Keratinocyte (primary cell): Measurements from ENCODE around the gene WDR7. TPM values are rescaled to one million over a fixed set of nuclear protein-coding genes. Genes with fewer than 3 reads are reported as not detected.

Experiments used
- DNase-seq: peaks from one replicate; pipeline ENCODE4 v3.0.0-alpha.2; 2011; ENCODE audit warnings: low read depth, missing footprints, low spot score
- FAIRE-seq: peaks from 2 replicates; lab custom pipeline; 2011; peaks lifted over from hg19 to GRCh38; lab: Jason Lieb, UNC
- H2AFZ ChIP-seq: 2 replicates; pipeline ENCODE4 v1.6.0; 2012; ENCODE audit warnings: low read length, control low read depth, inconsistent platforms; ENCODE audit not compliant: control insufficient read depth
- H3K27ac ChIP-seq: 2 replicates; pipeline ENCODE4 v1.5.1; 2011; ENCODE audit warnings: low read length; ENCODE audit not compliant: control insufficient read depth, insufficient read depth
- H3K27me3 ChIP-seq: 3 replicates; pipeline ENCODE4 v1.6.0; 2011; ENCODE audit warnings: low read length; ENCODE audit not compliant: control insufficient read depth, insufficient read depth; ENCODE audit errors: extremely low read depth
- H3K36me3 ChIP-seq, 2 experiments: 2 replicates in 1 of 2; 3 replicates in 1 of 2; pipeline ENCODE4 v1.5.1; 2011; ENCODE audit warnings: low read length in 2 of 2, mild to moderate bottlenecking in 1 of 2; ENCODE audit not compliant: control insufficient read depth in 2 of 2, insufficient read depth in 2 of 2; ENCODE audit errors: extremely low read depth in 1 of 2
- H3K4me1 ChIP-seq: 3 replicates; pipeline ENCODE4 v1.5.1; 2011; ENCODE audit warnings: low read length; ENCODE audit not compliant: control insufficient read depth, insufficient read depth; ENCODE audit errors: extremely low read depth
- H3K4me2 ChIP-seq: 3 replicates; pipeline ENCODE4 v1.6.0; 2011; ENCODE audit warnings: low read depth, low read length; ENCODE audit not compliant: control insufficient read depth, insufficient read depth; ENCODE audit errors: extremely low read depth
- H3K4me3 ChIP-seq, 3 experiments: fragments of 200-600 bp in 1 of 3; sonication (generic) in 1 of 3; 2 replicates in 2 of 3; 3 replicates in 1 of 3; pipeline ENCODE4 v1.5.1; 2011 to 2016; ENCODE audit warnings: low read length in 3 of 3, mild to moderate bottlenecking in 3 of 3, control low read depth in 2 of 3, inconsistent platforms in 1 of 3, low read depth in 1 of 3, mixed read lengths in 1 of 3, mixed run types in 1 of 3, moderate library complexity in 1 of 3; ENCODE audit not compliant: control insufficient read depth in 2 of 3, insufficient read depth in 2 of 3; ENCODE audit errors: extremely low read depth in 1 of 3
- H3K79me2 ChIP-seq: 2 replicates; pipeline ENCODE4 v1.6.0; 2012; ENCODE audit warnings: low read length; ENCODE audit not compliant: control insufficient read depth, insufficient read depth
- H3K9ac ChIP-seq: 3 replicates; pipeline ENCODE4 v1.6.0; 2011; ENCODE audit warnings: low read length; ENCODE audit not compliant: control insufficient read depth, insufficient read depth; ENCODE audit errors: extremely low read depth
- H3K9me1 ChIP-seq: 3 replicates; pipeline ENCODE4 v1.6.0; 2011; ENCODE audit warnings: low read length; ENCODE audit not compliant: control insufficient read depth, insufficient read depth; ENCODE audit errors: extremely low read depth
- H3K9me3 ChIP-seq: 2 replicates; pipeline ENCODE4 v1.5.1; 2012; ENCODE audit warnings: low read depth, low read length; ENCODE audit not compliant: control insufficient read depth
- H4K20me1 ChIP-seq: 3 replicates; pipeline ENCODE4 v1.6.0; 2011; ENCODE audit warnings: low read length; ENCODE audit not compliant: control insufficient read depth, insufficient read depth; ENCODE audit errors: extremely low read depth
- EZH2 ChIP-seq: IDR thresholded peaks from one replicate; pipeline ENCODE4 v1.6.1; 2012; ENCODE audit warnings: inconsistent platforms, mild to moderate bottlenecking, low read length, moderate library complexity
- dilution Hi-C: fragments of 300-500 bp; cut with MboI; formaldehyde crosslinking; loops from one replicate; pipeline ENCODE4 v1.7.0; 2020; ENCODE audit warnings: low sequenced_read_pairs; ENCODE audit not compliant: extremely low pct_ligation_motif_present
- polyA plus RNA-seq, 5 experiments: library from polyadenylated mRNA; depleted of rRNA in 3 of 5; stranded (reverse) in 3 of 5; stranded (forward) in 1 of 5; unstranded in 1 of 5; fragments of >200 nt; gene quantifications; 1 replicate in 1 of 5; 2 replicates in 3 of 5; 3 replicates in 1 of 5; pipeline versions ENCODE4 v1.2.1 to v1.2.3, GENCODE V29; 2011 to 2012; ENCODE audit warnings: missing spikeins in 2 of 5, low read depth in 1 of 5, low replicate concordance in 1 of 5
- TF ChIP-seq, protein P1 (sequence below), 3 experiments: IDR thresholded peaks in 1 of 3; conservative IDR thresholded peaks in 1 of 3; optimal IDR thresholded peaks in 1 of 3; 2 replicates in 2 of 3; 3 replicates in 1 of 3; pipeline versions ENCODE3 to v1.5.1; 2011; ENCODE audit warnings: low read length in 3 of 3, mild to moderate bottlenecking in 3 of 3, moderate library complexity in 2 of 3, control low read depth in 1 of 3, inconsistent platforms in 1 of 3; ENCODE audit not compliant: insufficient read depth in 2 of 3; ENCODE audit errors: extremely low read depth in 1 of 3

Gene WDR7
- polyA plus RNA-seq, 1 donor (not counting 4 experiments of a cell fraction or from before 2014, with no cell fraction given), result 6.9 TPM

DNA sequence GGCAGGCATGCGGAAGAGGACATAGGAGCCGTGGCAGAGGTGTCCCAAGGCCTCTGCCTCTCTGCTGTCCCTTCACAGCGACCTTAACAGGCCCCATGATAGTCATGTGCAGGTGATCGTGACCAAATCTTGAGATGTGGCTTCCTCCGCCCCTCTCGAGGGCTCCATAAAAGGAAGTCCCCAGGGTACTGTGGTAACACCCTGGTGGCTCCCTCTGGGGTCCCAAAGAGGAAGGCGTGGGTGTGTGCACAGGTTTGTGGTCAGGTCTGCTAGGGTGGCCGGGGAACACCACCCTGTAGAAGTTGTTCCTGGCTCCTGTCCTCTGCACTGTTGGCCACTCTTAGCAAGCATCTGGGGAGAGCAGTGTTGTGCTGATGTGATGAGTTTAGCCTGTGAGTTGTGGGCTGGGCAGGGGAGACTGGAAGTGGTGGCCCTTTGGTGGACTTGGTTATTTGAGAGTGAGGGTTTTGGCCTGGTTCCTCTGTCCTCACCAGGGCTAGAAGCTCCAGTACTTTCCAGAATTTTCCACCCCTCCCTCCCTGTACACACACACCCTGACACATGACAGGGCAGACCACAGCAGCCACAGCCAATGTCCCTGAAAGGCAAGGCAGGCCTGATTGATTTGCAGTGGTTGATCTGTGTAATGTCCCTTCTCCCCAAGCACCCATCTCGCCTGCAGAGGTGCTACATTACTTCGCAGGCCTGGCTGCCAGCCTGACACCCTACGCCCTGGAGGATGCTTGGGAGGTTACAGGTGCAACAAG lies 426.8 kb downstream of the WDR7 start:
- H3K27me3 ChIP-seq, result no peaks in the 10 kb centered on the region
- FAIRE-seq, result no peak

DNA sequence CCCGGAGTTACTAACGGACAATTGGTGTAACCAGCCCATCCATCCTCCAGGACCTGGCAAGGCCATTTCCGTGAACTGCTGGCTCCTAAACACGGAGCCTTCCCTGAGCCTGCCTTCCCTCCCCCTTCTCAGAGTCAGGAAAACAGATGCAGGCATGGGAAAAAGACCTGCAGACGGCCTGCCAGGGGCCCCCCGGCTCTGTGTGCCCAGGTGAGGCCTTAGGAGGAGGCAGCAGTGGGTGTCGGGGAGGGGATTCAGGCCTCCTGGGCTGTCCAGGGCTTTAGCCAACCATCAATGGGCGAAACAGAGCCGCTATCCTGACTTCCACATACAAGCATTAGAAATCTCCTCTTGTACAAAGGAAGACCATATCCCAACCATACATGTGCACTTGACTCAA lies 427.5 kb downstream of the WDR7 start:
- H3K36me3 ChIP-seq, result no peaks in the 10 kb centered on the region
- H3K9ac ChIP-seq, result no peak overlapping the region
- H3K9me1 ChIP-seq, result no peaks in the 10 kb centered on the region
- no peak overlapping the region for H3K4me2 ChIP-seq
- H3K27me3 ChIP-seq, result no peaks in the 10 kb centered on the region
- no peaks in the 10 kb centered on the region for H3K79me2 ChIP-seq
- H4K20me1 ChIP-seq, result no peaks in the 10 kb centered on the region
- no peak overlapping the region for H2AFZ ChIP-seq
- H3K4me3 ChIP-seq, result no peak overlapping the region
- no peak overlapping the region for H3K27ac ChIP-seq
- TF ChIP-seq, protein P1, sequence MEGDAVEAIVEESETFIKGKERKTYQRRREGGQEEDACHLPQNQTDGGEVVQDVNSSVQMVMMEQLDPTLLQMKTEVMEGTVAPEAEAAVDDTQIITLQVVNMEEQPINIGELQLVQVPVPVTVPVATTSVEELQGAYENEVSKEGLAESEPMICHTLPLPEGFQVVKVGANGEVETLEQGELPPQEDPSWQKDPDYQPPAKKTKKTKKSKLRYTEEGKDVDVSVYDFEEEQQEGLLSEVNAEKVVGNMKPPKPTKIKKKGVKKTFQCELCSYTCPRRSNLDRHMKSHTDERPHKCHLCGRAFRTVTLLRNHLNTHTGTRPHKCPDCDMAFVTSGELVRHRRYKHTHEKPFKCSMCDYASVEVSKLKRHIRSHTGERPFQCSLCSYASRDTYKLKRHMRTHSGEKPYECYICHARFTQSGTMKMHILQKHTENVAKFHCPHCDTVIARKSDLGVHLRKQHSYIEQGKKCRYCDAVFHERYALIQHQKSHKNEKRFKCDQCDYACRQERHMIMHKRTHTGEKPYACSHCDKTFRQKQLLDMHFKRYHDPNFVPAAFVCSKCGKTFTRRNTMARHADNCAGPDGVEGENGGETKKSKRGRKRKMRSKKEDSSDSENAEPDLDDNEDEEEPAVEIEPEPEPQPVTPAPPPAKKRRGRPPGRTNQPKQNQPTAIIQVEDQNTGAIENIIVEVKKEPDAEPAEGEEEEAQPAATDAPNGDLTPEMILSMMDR (optimal IDR thresholded peaks at IDR 0.05 in 1 of 3, IDR thresholded peaks at IDR 0.05 in 1 of 3, conservative IDR thresholded peaks at IDR 0.05 in 1 of 3; ENCODE audit: extremely low read depth in 1 of 3, insufficient read depth in 2 of 3, low read length in 3 of 3), result no peak
- no peak for TF ChIP-seq EZH2
- no peaks in the 10 kb centered on the region for H3K9me3 ChIP-seq
- no peak for FAIRE-seq
- DNase-seq, result no peak
- dilution Hi-C loops, result no loop called here
- no peaks in the 10 kb centered on the region for H3K4me1 ChIP-seq

More for the DNA sequence above, 426.8 kb downstream of the WDR7 start:
- DNase-seq, result no peak
- no peak overlapping the region for H2AFZ ChIP-seq
- H3K27ac ChIP-seq, result no peak overlapping the region
- TF ChIP-seq, protein P1 (optimal IDR thresholded peaks at IDR 0.05 in 1 of 3, IDR thresholded peaks at IDR 0.05 in 1 of 3, conservative IDR thresholded peaks at IDR 0.05 in 1 of 3; ENCODE audit: extremely low read depth in 1 of 3, insufficient read depth in 2 of 3, low read length in 3 of 3), result no peak
- TF ChIP-seq EZH2, result no peak
- no peaks in the 10 kb centered on the region for H3K36me3 ChIP-seq
- H3K9me1 ChIP-seq, result no peaks in the 10 kb centered on the region
- dilution Hi-C loops, result no loop called here
- H3K4me2 ChIP-seq, result no peak overlapping the region
- H4K20me1 ChIP-seq, result no peaks in the 10 kb centered on the region
- no peaks in the 10 kb centered on the region for H3K4me1 ChIP-seq
- no peak overlapping the region for H3K9ac ChIP-seq
- H3K79me2 ChIP-seq, result no peaks in the 10 kb centered on the region
- no peak overlapping the region for H3K4me3 ChIP-seq
- no peaks in the 10 kb centered on the region for H3K9me3 ChIP-seq
